GM18517 (cell line): Measurements from ENCODE around the gene SMIM45.
"Not testable (repeated sequence)": the region's sequence is repeated elsewhere in the genome, so short reads cannot be mapped to it uniquely, and the experiment has no call there.

ENCODE experiments used
- ATAC-seq: cut with Tn5 transposase; IDR thresholded peaks from one replicate; pipeline ENCODE4 v1.9.1; 2021; ENCODE audit warnings: mild to moderate bottlenecking, moderate library complexity; ENCODE audit not compliant: unreplicated experiment

The SMIM45 gene

DNA sequence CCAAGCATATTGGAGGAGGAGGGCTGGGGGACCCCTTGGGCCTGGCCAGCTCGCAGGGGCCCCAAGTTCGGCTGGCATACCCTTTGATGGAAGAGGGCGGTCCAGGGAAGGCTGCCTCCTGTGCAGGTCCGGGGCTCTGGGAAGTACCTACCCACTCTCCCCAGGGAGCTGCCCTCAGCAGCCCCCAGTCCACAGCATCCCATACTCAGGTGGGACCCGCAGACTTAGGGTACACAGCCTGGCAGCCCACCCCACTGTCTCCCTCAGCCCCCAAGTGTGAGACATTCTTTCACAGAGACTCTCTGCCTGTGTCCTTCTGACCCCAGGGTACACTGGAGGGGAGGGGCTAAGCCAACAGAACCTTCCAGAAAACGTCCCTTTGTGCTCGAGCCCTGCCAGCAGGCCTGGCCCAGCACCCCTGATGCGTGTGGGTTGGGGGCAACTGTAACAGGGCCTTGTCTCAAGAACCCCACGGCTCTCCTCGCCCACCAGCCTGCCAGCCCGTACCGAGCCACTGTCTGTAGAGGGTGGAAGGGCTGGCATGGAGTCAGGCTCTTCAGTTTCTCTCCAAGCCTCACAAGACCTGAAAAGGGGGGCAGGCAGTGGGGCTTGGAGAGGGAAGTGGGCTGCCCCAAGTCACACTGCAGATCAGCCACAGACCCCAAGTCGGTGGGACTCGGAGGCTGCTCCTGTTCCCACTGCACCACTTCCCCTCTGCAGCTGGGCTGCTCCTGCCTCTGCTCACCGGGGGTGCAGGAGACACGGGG is 18.4 kb upstream of the SMIM45 start:
- no peak for ATAC-seq

DNA sequence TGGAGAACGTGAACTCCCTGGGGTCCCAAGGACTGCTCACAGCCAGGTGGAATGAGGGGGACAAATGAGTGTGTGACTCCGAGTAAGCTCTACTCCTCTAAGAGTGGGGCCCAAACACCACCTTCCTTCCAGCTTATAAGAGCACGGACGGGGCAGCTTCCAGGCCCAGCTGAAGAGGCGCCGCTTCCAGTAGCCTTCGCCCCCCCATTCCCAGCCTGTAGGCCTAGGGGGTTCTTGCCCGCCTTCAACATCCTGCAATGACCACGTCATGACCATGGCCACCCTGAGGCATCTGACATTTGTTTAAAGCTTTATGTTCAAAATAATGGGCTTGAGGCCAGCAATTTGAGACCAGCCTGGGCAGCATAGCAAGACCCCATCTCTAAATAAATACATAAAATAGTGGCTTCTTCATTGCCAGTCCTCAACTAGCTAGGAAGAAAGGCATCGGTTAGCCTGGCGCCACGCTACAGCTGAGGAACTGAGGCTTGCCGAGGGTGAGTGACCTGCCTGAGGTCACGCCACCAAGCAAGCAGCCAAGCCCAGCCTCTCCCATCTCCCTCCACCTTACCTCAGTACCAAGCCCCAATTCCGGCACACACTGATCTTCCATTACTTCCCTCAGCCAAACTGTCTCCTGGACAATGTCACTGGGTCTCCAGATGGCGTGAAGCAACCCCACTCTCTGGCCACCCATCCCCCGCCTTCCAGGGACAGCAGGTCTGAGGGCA is 17.5 kb upstream of the SMIM45 start:
- ATAC-seq: no peak

DNA sequence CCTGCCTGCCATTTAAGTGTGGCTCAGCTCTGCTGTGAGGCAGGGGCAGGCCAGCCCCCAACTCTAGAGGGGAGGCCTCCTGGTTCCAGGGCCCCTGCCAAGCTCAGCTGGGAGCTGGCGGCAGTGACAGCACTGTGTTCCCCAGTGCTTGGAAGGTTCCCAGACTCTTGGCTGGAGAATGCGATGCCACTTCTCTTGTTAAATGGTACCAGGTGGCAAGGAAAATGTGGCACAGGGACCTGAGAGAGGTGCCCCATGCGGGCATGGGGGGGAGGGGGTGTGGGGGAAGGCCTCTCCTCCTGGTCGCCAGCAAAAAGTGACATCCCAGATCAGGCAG is 17.0 kb upstream of the SMIM45 start:
- no peak for ATAC-seq

DNA sequence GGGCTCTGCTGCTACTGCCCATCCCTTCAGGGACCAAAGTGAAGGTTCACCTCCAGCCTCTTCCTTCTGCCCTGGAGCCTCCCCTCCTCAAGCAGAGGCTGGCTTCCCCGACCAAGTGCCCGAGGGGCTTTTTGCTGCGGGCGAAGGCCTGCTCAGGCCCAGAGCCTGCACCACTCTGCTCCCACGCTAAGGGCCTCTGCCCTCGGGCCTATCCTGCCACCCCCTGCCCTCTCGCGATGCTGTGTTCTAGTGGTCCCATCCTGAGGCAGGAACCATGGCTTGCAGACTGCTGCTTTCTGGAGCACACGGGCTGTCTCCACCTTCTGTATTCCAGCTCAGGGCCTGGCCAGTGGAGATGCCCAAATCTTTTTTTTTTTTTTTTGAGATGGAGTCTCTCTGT is 16.4 kb upstream of the SMIM45 start:
- no peak for ATAC-seq

DNA sequence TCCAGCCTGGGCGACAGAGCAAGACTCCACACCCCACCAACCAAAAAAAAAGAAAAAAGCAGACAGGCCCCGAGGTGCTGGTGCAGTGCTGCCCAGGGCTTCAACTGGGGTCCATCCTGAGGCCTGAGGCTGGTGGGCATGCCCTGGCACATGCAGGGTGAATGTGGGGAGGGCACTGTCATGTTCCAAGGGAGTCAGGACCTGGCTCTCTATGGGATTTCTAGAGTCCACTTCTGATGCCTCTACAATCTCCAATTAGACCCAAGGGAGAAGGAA is 15.1 kb upstream of the SMIM45 start:
- no peak for ATAC-seq

DNA sequence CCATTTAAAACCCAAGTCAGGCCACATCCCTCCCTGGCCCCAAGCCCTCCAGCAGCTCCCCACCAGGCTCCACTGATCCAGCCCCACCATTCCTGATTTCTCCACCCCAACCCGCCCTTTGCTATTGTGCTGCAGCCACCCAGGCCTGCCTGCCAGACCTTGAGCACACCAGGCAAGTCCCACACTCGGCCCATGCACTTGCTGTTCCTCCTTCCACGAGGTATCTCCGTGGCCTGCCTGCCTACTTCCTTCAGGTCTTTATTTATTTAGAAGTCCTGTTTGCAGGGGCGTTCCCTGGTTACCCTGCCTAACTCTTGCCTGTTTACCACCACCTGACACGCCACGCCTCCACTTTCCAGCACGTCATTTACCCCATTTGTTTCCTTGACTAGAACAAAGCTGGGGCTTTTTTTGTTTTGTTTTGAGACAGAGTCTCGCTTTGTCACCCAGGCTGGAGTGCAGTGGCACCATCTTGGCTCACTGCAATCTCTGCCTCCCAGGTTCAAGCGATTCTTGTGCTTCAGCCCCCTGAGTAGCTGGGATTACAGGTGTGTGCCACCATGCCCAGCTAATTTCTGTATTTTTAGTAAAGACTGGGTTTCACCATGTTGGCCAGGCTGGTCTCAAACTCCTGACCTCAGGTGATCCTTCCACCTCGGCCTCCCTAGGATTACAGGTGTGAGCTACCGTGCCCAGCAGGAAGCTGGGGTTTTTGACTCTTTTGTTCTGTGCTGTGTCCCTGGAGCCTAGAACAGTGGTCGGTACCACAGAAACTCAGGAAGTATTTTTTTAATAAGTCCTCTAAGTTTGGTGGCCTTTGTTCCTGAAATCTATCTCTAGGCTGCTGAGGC is 11.7 kb upstream of the SMIM45 start:
- ATAC-seq: peak; percentile 65

DNA sequence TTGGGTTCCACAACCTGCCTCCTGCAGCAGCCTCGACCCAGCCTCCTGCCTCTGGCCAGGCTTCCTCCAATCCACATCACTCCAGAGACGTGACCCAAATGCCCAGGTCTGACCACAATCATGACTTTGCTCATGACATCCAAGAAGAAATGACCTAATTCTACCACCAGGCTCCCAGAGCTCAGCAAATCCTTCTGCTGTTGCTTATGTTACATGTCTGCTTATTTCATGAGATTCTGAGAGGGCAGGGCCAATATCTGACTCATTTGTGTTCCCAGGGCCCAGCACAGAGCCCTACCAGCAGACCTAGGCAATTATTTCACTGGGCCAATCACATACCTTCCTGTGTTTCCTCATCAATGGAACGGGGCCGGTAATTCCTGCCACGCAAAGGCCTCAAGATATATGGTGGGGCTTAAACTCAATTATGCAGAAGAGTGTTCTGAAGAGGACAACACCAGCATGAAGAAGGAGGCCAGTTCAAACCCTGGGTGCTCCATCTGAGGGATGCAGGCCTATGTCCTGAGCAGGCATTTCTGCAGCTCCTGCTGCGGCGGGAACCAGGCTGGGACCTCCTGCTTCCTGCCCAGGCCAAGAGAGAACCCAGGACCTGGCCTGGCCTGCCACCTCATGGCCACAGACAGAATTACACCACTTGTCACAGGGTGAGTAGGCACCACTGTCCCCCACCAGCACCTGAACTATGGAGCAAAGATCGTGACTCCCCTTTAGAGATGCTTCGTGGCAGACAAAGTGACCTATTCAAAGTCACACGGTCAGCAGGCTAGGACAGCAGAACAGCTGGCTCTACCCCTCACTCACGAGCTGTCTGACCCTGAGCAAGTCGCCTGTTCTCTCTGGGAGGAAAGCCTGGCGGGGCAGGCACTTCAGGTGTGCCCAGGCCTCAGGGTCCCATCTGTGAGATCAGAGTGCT is 10.9 kb upstream of the SMIM45 start:
- peak; percentile 32 for ATAC-seq

DNA sequence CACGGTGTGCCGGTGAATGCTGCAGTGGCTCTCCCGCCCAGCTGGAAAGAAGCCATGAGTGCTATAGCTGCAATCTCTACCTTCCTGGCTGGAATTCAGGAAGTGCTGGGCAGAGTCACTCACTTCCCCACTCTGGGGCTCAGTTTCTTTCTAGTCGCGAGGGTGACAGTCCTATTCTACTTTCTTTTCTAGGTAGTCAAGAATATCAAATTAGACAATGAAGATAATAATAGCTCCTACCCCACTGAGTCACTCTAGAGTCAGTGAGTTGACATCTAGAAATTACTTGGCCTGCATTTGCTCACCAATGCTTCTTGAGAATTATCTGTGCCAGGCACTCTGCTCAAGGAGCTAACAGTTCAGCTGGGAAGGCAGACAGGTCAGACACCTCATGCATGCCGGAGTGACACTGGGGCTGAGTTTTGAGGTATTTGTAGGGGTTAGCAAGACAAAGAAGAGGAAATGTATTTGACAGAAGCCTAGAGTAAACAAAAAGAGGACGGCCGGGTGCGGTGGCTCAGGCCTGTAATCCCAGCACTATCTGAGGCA is 8.2 kb upstream of the SMIM45 start:
- no peak for ATAC-seq

DNA sequence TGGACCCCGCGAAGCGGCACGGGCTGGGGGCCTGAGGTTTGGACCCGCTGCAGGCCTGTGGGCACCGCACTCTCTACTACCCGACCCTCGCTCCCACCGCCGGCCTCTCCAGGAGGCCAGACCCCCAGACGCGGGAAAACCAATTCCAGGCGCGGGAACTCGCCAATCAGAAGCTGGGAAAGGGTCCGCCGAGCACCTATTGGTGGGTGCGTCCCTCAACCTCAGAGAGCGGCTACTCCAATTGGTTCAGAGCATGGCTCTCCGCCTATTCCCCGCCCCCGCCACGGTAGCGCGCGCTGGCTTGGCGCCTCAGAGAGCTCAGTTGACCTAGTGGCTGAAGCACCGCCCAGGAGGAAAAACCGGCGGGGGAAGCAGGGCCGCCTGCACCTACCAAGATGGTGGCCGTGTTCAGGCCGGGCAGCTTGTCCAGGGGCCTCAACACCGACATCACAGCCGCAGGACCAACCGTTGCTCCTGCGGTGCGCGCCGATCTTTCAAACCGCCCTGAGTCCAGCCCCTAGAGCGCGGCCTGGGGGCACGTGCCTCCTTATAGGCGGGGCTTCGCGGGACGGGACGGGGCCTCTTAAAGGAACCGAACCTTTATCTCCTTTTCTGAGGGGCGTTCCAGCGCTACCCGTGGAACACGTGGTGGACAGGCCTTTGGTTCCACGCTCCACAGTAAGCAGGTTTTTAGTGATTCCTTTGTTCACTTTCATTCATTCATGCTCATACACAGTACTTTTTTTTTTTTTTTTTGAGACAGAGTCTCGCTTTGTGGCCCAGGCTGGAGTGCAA is 5.1 kb upstream of the SMIM45 start, which contains the start of gene CENPM:
Gene CENPM (minus strand): TSS at position 524 of the 795 bp plus-strand sequence. CDS start 76 bp downstream, at position 448.
- ATAC-seq: peak; percentile 66

DNA sequence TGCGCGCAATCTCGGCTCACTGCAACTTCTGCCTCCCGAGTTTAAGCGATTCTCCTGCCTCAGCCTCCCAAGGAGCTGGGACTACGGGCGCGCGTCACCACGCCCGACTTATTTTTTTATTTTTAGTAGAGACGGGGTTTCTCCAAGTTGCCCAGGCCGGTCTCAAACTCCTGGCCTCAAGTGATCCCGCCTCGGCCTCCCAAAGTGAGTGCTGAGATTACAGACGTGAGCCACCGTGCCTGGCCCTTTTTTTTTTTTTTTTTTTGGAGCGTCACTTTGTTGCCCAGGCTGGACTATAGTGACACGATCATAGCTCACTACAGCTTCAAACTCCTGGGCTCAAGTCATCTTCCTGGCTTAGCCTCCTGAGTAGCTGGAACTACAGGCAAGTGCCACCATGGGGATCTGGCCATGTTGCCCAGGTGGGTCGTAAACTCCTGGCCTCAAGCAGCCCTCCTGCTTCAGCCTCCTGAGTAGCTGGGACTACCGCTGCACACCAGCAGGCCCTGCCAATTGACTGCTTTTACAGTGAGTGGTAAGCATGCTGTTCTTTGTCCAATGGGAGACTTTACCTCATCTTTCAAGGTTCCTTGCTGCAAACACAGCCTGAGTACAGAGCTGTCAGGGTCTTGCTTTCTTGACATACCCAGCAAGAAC is 4.4 kb upstream of the SMIM45 start:
- no peak for ATAC-seq

DNA sequence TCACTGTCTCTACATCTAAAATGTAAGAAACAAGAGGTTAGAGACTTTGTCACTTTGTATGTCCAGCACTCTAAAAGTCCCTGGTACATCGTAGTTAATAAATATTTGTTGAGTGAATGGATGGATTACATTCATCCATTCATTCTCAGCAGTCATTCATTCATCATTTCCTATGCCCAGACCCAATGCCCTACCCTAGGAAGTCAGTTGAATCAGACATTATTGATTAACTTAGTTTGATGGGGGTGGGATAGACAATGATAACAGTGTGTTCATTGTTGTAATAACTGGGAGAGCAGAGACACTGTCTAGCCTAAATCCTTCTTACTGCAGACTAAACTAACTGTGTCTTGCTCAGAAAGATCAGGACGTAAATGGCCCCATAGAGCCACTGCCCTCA is 3.8 kb upstream of the SMIM45 start:
- no peak for ATAC-seq

DNA sequence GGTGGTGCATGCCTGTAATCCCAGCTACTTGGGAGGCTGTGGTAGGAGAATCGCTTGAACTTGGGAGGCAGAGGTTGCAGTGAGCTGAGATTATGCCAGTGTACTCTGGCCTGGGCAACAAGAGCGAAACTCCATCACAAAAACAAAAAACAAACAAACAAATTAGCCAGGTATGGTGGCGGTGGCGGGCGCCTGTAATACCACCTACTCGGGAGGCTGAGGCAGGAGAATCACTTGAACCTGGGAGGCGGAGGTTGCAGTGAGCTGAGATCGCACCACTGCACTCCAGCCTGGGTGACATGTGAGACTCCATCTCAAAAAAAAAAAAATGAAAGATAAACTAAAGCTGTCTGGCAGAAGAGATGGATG is 3.0 kb upstream of the SMIM45 start:
- ATAC-seq: not testable (repeated sequence)

DNA sequence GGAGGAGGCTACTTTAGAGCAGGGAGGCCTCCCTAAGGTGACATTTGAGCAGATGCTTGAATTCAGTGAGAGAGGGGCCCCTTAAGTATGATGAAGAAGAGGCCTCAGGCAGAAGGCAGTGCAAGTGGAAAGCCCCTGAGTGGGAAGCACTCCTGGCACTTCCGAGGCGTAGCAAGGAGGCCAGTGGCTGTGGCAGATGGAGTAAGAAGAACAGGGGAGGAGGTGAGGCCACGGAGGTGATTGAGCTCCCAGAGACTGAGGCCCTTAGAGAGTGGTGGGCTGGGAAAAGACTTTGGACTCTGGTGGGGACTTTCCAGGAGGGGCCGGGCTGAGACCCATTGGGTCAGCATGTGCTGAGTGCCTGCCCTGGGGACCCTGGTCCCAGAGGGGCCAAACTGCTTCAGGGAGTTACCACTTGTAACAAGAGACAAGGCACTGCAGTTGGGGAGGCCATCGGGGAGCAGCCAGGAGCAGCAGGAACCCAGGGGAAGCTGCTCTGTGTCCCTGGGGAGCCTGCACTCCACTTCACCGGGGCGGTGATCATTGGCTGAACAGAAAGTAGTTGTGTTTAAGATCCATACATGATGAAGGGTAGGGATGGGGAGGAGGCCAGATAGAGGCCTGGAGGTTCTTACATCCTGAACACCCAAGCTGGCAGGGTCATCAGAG is 2.5 kb upstream of the SMIM45 start:
- no peak for ATAC-seq

DNA sequence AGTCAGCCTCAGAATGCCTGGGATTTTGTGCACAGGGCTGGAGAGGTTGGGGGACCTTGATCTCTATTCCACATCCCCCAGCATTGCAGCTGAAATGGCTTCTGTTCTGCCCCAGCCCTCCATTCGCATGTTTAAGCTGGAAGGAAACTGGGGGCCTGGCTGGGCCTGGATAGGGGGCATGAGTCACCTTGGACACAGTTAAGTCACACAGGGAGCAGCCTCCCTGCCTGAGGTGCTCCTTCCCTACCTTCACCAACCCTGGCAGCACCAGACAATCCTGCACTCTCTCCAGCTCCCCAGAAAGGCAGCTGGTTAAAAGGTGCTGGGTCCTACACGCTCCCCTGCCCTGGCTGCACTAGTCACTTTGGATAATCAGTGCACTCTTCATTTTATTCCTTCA is 763 bp downstream of the SMIM45 start:
- ATAC-seq: no peak

DNA sequence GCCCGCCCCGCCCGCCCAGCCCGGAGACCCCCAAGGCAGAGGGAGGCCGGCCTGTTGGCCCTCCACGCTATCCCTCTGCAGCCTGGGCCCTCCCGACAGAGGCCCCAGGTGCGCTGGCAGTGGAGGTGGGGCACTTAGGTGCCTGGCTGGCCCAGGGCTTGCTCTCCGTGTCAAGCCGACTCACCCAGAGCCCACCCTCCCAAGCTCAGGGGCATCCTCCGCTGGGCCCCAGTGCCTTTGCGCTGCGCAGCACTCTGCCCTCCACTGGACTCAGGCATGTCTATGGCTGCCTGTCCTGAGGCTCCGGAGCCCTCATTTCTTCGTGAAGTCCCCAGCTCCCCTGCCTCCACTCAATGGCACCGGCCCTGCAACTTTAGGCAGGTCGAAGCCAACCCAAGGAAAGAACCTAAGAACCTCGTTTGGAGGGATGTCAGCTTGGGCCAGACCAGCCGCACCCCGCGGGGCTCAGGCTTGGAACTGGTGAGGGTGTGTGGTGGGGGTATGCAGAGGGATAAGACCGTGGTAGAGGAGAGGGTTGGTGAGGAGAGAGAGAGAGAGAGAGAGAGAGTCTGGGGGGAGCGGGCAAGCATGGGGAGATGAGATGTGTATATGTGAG is 6.1 kb downstream of the SMIM45 start:
- ATAC-seq: peak; percentile 27

DNA sequence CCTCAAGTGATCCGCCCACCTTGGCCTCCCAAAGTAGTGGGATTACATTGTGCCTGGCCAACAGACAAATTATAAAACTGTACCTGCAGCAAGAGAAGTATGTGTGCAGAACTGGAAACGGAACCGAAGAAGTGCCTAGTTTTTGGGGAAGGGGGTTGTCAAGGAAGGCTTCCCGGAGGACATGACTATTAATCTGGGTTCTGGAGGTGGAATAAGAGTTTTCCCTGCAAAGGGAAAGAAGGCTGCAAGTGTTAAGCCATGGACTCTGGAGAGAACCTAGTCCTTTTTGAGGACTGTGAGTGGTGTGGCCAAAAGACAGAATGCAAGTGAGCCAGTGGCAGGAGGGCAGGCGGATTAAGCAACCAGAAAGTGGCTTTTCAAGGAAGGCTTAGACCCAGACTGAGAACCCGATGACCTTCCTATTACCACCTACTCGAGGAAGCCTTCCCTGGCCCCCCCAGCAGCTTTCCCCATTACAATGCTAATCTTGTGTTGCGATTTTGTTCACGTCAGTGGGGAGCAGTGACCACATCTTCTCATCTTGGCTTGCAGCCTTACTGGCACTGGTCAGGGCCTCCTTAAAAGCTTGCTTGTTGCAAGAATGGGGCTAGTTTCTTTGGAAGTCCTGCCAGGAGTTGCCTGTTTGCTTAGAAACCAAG is 11.6 kb downstream of the SMIM45 start:
- no peak for ATAC-seq

DNA sequence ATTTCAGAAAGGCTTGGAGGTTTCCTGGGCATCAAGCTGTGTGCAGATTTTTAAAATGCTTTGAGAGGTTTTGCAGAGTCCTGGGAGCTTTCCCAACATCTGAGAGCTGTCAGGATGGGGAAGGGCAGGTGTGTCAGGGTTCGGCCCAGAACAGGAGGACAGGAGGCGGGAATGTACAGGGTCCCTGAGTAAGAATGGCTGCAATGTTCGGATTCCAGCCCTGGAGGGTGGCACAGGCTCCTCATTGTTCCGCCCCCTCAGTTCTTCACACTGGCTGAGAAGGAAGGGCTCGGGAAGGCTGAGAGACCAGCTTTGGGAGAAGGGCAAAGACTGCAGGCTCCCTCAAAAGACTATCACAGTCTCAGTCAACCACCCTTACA is 12.2 kb downstream of the SMIM45 start:
- no peak for ATAC-seq

DNA sequence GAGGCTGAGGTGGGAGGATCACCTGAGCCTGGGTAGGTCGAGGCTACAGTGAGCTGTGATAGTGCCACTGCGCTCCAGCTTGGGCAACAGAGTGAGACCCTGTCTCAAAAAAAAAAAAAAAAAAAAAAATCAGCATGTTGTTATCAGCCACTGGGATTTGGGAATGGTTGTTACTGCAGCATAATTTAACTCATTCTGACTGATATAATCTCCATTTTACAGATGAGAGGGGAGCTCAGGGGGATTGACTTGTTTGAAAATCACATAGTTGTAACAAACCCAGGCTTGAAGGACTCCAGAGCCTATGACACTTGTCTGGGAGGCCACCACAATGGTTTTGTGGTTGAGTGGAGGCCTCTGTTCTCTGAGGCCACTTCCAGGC is 14.3 kb downstream of the SMIM45 start:
- no peak for ATAC-seq
